GM19463 (cell line): ENCODE results near the gene FAM98C.

Source experiments
- ATAC-seq: cut with Tn5 transposase; IDR thresholded peaks from one replicate; pipeline ENCODE4 v1.9.1; 2021; ENCODE audit warnings: mild to moderate bottlenecking, moderate library complexity; ENCODE audit not compliant: unreplicated experiment

The FAM98C gene

GRCh38 chr19:38452430-38453366 lies 49.8 kb downstream of the FAM98C start:
- no peak for ATAC-seq

- ATAC-seq: no peak
Observed at GRCh38 chr19:38453596-38453995, 50.7 kb downstream of the FAM98C start.

GRCh38 chr19:38455031-38455430 lies 52.1 kb downstream of the FAM98C start:
- no peak for ATAC-seq

GRCh38 chr19:38457202-38457601 lies 54.3 kb downstream of the FAM98C start:
- no peak for ATAC-seq

- no peak for ATAC-seq
Observed at GRCh38 chr19:38457690-38458405, 55.0 kb downstream of the FAM98C start.
